Measurements from ENCODE around the gene FNDC3A. TPM values are rescaled to one million over a fixed set of nuclear protein-coding genes. Genes with fewer than 3 reads are reported as not detected.
A peak's percentile ranks its signal among the peaks of the same experiment; 100 is the strongest.
"Not testable (repeated sequence)": the region's sequence is repeated elsewhere in the genome, so short reads cannot be mapped to it uniquely, and the experiment has no call there.

FNDC3A gene
- total and polyA plus RNA-seq, 9 of the 15 experiments (the other 6 are each of a cell fraction or from before 2014, with no cell fraction given): 4.1 to 22.0 (median 13.5) TPM

GRCh38 chr13:49068498-49068897 is 92.8 kb downstream of the FNDC3A start:
- H3K9ac ChIP-seq (ENCODE audit: insufficient read depth in 1 of 2, low read depth in 2 of 2, low read length in 2 of 2); H2AFZ ChIP-seq (ENCODE audit: low read depth, low read length); H3K4me1 ChIP-seq (replicated peaks in 1 of 2; ENCODE audit: control insufficient read depth in 2 of 2, insufficient read depth in 2 of 2, low read length in 2 of 2); H3K4me3 ChIP-seq; DNase-seq (ENCODE audit: extremely low read depth in 1 of 4, low spot score in 3 of 4); in situ Hi-C loops (cut with MboI); CTCF ChIA-PET (ENCODE audit: low intra/inter-chr PET ratio); H3K4me2 ChIP-seq (ENCODE audit: insufficient read depth, low read length); ATAC-seq; H3K9me1 ChIP-seq (ENCODE audit: control insufficient read depth, insufficient read depth, low read length); H3K27ac ChIP-seq (ENCODE audit: extremely low read depth, low read depth, low read length); BruUV-seq (replicated peaks); H3K27me3 ChIP-seq (ENCODE audit: control insufficient read depth in 2 of 2, insufficient read depth in 2 of 2, low read length in 2 of 2); intact Hi-C loops (cut with micrococcal nuclease); H3K9me3 ChIP-seq (replicated peaks; ENCODE audit: control insufficient read depth, insufficient read depth, low read depth, low read length); POLR2A ChIA-PET; H4K20me1 ChIP-seq (replicated peaks; ENCODE audit: control insufficient read depth, insufficient read depth, low read length); H3K36me3 ChIP-seq (ENCODE audit: control insufficient read depth, insufficient read depth, low read length); FAIRE-seq; H3K79me2 ChIP-seq (ENCODE audit: control insufficient read depth, insufficient read depth, low read length): not testable (repeated sequence)
- peak; percentile 66 for TF ChIP-seq ZNF146 (CRISPR knock-in tag; IDR thresholded peaks at IDR 0.05; ENCODE audit: unreplicated experiment)
- WGBS (ENCODE audit: insufficient coverage, low coverage, missing lambda C conversion rate): 83% methylated on average over 1 of the region's 1 CpG

- FAIRE-seq; H3K9ac ChIP-seq (ENCODE audit: insufficient read depth in 1 of 2, low read depth in 2 of 2, low read length in 2 of 2); H3K36me3 ChIP-seq (ENCODE audit: control insufficient read depth, insufficient read depth, low read length); H4K20me1 ChIP-seq (replicated peaks; ENCODE audit: control insufficient read depth, insufficient read depth, low read length); H3K4me1 ChIP-seq (replicated peaks in 1 of 2; ENCODE audit: control insufficient read depth in 2 of 2, insufficient read depth in 2 of 2, low read length in 2 of 2); H3K27me3 ChIP-seq (ENCODE audit: control insufficient read depth in 2 of 2, insufficient read depth in 2 of 2, low read length in 2 of 2); BruUV-seq (replicated peaks); H3K27ac ChIP-seq (ENCODE audit: extremely low read depth, low read depth, low read length); ATAC-seq; intact Hi-C loops (cut with micrococcal nuclease); H3K4me3 ChIP-seq; H3K4me2 ChIP-seq (ENCODE audit: insufficient read depth, low read length); in situ Hi-C loops (cut with MboI); POLR2A ChIA-PET; H3K79me2 ChIP-seq (ENCODE audit: control insufficient read depth, insufficient read depth, low read length); H2AFZ ChIP-seq (ENCODE audit: low read depth, low read length); CTCF ChIA-PET (ENCODE audit: low intra/inter-chr PET ratio); H3K9me1 ChIP-seq (ENCODE audit: control insufficient read depth, insufficient read depth, low read length); H3K9me3 ChIP-seq (replicated peaks; ENCODE audit: control insufficient read depth, insufficient read depth, low read depth, low read length); DNase-seq (ENCODE audit: extremely low read depth in 1 of 4, low spot score in 3 of 4): not testable (repeated sequence)
- 92% methylated on average over 6 of the region's 6 CpGs for WGBS (ENCODE audit: insufficient coverage, low coverage, missing lambda C conversion rate)
Observed at GRCh38 chr13:49070021-49070420, 94.3 kb downstream of the FNDC3A start.
